RWPE2 (cell line): ENCODE measurements around the gene LCN1.

Source experiments
- ATAC-seq: fragments of 200-7000 bp; cut with Tn5 transposase; 3 replicates; pipeline ENCODE4 v1.9.1; 2021; ENCODE audit warnings: low read depth
- DNase-seq: peaks from one replicate; pipeline ENCODE4 v3.0.0-alpha.2; 2020; ENCODE audit warnings: low spot score
- H3K27ac ChIP-seq: fragments of 450-650 bp; 2 replicates; pipeline ENCODE4 v1.5.1; 2017; ENCODE audit warnings: mild to moderate bottlenecking; ENCODE audit not compliant: poor library complexity, severe bottlenecking
- H3K27me3 ChIP-seq: fragments of 250-450 bp; sonication (Bioruptor Pico); 2 replicates; pipeline ENCODE4 v1.5.1; 2021; ENCODE audit warnings: mild to moderate bottlenecking, moderate library complexity; ENCODE audit not compliant: insufficient read depth, poor library complexity, severe bottlenecking
- H3K36me3 ChIP-seq: fragments of 250-450 bp; sonication (Bioruptor Pico); 2 replicates; pipeline ENCODE4 v1.5.1; 2020; ENCODE audit warnings: low read depth, mild to moderate bottlenecking, moderate library complexity
- H3K4me1 ChIP-seq: fragments of 250-450 bp; sonication (Bioruptor Pico); 2 replicates; pipeline ENCODE4 v1.5.1; 2021; ENCODE audit warnings: mild to moderate bottlenecking, moderate library complexity; ENCODE audit not compliant: insufficient read depth, poor library complexity, severe bottlenecking
- H3K4me3 ChIP-seq: fragments of 250-450 bp; sonication (Bioruptor Pico); 2 replicates; pipeline ENCODE4 v1.5.1; 2021; ENCODE audit warnings: mild to moderate bottlenecking, moderate library complexity; ENCODE audit not compliant: severe bottlenecking
- H3K9me3 ChIP-seq: fragments of 250-450 bp; sonication (Bioruptor Pico); 2 replicates; pipeline ENCODE4 v1.5.1; 2021; ENCODE audit warnings: mild to moderate bottlenecking, moderate library complexity; ENCODE audit not compliant: severe bottlenecking
- CTCF ChIP-seq: fragments of 450-650 bp; IDR thresholded peaks from one replicate; pipeline ENCODE4 v1.5.1; 2017; ENCODE audit warnings: mild to moderate bottlenecking, moderate library complexity; ENCODE audit not compliant: poor library complexity, severe bottlenecking

LCN1 gene

GRCh38 chr9:135488527-135488926 lies 32.7 kb upstream of the LCN1 start:
- Histone ChIP-seq H3K9me3 (no peaks in the 10 kb centered on the region), H3K27ac (no peak overlapping the region), H3K36me3 (peaks cover 38% of the 10 kb centered on the region), H3K4me3 (no peak overlapping the region), H3K4me1 (no peaks in the 10 kb centered on the region), H3K27me3 (no peaks in the 10 kb centered on the region)
- TF ChIP-seq CTCF, result no peak
- DNase-seq (no peak), ATAC-seq (no peak)

DNA sequence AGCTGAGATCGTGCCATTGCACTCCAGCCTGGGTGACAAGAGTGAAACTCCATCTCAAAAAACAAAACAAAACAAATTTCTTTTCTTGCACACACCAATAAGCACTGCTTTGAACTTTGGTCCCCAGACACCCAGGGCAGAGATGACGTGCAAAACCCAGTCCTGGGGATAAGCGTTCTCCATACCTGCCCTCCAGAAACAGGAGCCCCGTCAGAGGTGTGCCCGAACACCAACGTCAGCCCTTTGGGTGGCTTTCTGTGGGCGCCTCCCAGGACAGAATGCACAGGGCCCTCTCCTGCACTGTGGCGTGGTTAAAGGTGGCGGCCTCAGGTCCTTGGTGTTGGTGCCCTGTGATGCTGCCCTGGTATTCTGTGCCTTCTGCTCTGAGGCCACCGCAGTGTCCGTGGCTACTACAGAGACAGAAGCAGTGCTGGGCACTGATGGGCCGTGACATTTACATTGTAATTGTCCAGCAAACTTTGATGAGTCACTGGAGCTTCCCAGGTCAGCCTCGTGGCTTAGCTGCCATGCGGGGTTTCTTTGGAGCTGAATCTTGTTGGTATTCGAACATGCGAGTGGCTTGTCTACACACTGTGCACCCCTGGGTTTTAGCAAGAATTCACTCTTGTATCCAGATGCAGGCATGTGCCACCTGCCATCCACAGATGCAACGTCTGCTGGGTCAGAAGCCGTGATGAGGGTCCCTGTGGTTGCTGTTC lies 31.9 kb upstream of the LCN1 start:
- no peak for DNase-seq
- H3K27ac ChIP-seq, result no peak overlapping the region

GRCh38 chr9:135490166-135490870 lies 30.9 kb upstream of the LCN1 start:
- ATAC-seq, result no peak
- no peak overlapping the region for H3K4me3 ChIP-seq
- TF ChIP-seq CTCF, result no peak
- H3K27ac ChIP-seq, result no peak overlapping the region
- H3K36me3 ChIP-seq, result peaks cover 26% of the 10 kb centered on the region
- no peaks in the 10 kb centered on the region for H3K27me3 ChIP-seq
- H3K4me1 ChIP-seq, result no peaks in the 10 kb centered on the region
- no peaks in the 10 kb centered on the region for H3K9me3 ChIP-seq
- no peak for DNase-seq

More for the DNA sequence above, 31.9 kb upstream of the LCN1 start:
- no peak for ATAC-seq
- H3K4me3 ChIP-seq, result no peak overlapping the region
- no peak for TF ChIP-seq CTCF
- no peaks in the 10 kb centered on the region for H3K9me3 ChIP-seq
- H3K27me3 ChIP-seq, result no peaks in the 10 kb centered on the region
- peaks cover 31% of the 10 kb centered on the region for H3K36me3 ChIP-seq
- no peaks in the 10 kb centered on the region for H3K4me1 ChIP-seq

DNA sequence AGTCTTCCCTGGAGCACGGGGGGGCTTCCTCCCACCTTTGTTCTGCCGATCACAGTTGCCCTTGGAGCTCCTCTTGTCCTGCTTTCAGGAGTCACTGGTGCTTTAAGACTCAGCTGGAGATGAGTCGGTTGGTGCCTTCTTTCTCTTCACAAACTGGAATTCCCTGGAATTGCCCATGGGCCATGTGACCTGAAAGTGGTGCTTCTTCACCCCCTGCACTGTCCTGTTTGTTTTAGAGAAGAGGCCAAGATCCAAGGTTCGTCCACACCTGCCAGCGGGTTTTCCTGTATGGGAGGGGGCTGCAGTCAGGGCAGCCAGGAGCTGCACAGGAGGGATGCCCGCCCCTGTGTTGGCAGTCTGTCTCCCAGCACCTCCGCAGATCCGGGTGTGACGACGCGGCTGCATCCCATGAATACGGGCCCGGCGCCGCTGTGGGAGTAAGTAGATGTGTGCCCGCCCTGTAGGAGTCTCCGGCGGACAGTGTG lies 30.2 kb upstream of the LCN1 start:
- Histone ChIP-seq H3K27me3 (no peaks in the 10 kb centered on the region), H3K4me1 (no peaks in the 10 kb centered on the region), H3K27ac (no peak overlapping the region), H3K9me3 (no peaks in the 10 kb centered on the region), H3K4me3 (no peak overlapping the region), H3K36me3 (peaks cover 23% of the 10 kb centered on the region)
- peak; percentile 54 for DNase-seq
- TF ChIP-seq CTCF, result no peak
- ATAC-seq, result no peak

DNA sequence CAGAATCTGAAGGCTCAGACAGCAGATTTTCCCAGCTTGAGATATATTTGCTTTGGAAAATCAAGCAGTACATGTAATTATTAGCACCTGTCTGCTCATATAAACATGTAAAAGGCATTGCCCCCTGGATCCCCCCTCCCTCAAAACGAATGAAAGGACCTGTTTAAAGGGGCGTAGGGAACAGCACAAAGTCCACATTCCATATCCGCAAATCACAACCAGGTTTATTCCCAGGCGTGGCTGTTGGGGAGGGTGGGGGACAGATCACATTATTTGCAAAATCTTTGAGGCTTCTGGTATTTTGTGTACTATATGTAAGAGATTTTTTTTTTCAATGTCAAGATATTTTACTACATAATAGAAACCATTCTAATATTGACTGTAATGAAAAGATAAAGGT lies 29.5 kb upstream of the LCN1 start:
- H3K9me3 ChIP-seq, result no peaks in the 10 kb centered on the region
- H3K4me3 ChIP-seq, result no peak overlapping the region
- DNase-seq (no peak), ATAC-seq (no peak)
- no peaks in the 10 kb centered on the region for H3K4me1 ChIP-seq
- TF ChIP-seq CTCF, result no peak
- H3K27me3 ChIP-seq, result no peaks in the 10 kb centered on the region
- no peak overlapping the region for H3K27ac ChIP-seq
- H3K36me3 ChIP-seq, result peaks cover 16% of the 10 kb centered on the region
